GM21515 (cell line): ENCODE measurements around the gene WNT3.

Source experiments
- ATAC-seq: cut with Tn5 transposase; IDR thresholded peaks from one replicate; pipeline ENCODE4 v1.9.1; 2021; ENCODE audit not compliant: unreplicated experiment

The WNT3 gene

DNA sequence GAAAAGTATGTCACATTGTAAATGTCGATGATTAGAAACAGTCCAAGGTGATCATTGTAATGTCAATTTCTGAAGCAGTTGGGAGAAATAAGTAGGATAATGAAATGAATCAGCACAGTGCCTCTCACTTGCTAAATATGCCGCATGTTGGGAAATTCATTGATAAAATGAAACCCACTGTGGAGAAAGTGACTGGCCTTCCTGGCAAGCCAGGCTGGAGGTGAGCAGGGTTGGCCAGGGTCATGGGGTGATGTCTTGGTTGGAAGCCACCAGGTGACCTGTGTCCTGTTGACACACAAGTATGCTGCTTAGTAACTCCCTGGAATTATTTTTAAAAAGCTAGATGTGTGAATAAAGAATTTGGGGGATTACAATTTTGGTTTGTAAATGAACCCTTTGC lies 18.0 kb upstream of the WNT3 start:
- no peak for ATAC-seq

DNA sequence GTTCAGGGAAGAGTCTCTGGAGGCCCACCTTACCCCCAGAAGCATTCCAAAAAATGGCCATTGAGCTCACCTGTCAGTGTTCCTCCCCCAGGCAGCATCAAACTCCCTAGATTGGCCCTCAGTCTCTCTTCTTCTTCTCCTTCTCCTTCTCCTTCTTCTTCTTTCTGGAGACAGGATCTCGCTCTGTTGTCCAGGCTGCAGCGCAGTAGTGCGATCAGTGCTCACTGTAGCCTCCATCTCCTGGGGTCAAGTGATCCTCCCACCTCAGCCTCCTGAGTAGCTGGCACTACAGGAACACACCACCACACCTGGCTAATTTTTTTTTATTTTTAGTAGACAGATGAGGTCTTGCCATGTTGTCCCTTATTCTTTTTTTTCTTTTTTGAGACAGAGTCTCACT lies 16.4 kb upstream of the WNT3 start:
- ATAC-seq: no peak

DNA sequence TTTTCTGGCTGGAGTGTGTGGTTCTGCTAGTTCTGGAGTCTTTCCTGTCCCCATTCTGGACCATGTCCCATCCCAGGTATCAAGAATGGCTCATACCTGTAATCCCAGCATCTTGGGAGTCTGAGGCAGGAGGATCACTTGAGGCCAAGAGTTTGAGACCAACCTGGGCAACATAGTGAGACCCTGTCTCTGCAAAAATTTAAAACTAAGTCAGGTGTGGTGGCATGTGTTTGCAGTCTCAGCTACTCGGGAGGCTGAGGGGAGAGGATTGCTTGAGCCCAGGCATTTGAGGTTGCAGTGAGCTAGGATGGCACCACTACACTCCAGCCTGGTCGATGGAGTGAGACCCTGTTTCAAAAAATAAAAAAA lies 15.3 kb upstream of the WNT3 start:
- no peak for ATAC-seq

DNA sequence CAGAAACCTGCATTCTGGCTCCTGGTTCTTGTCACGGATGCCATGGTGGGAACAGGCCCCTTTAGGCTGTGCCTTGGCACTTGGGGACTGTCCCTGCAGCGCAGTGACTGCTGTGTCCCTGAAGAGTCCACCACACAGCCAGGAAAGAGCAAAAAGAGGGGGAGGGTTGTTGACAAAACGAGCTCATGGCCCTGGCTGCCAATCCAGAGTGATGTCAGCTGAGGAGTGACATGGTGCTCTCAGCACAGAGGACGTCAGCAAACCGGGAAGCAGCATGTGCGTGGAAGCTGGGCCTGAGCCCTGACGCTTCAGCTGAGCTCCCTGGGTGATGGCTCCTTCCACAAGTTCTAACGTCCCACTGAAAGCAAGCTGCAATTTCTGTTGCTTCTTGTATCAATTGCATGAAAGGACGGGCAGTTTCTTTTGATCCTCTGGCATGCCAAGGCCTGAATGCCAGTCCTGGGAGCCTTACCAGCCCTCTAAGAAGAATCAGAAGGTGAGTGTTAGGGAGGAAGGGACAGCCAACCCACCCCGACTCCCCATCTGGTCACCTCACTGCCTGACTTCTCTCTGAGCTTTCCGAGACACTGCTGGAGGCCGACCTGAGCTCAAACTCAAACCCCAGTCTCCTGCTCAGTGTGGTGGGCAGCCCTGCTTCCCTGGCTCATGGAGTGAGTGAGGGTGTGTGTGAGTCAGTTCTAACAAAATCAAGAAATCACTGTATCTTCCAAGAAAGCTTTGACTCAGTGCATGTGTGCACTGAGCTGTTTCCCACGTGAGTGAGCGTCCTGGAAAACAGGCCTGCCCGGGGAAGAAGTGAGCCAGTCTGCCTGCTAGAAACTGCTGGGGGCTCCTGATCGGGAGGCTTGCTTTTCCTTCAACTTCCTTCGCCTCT lies 14.7 kb upstream of the WNT3 start:
- no peak for ATAC-seq

DNA sequence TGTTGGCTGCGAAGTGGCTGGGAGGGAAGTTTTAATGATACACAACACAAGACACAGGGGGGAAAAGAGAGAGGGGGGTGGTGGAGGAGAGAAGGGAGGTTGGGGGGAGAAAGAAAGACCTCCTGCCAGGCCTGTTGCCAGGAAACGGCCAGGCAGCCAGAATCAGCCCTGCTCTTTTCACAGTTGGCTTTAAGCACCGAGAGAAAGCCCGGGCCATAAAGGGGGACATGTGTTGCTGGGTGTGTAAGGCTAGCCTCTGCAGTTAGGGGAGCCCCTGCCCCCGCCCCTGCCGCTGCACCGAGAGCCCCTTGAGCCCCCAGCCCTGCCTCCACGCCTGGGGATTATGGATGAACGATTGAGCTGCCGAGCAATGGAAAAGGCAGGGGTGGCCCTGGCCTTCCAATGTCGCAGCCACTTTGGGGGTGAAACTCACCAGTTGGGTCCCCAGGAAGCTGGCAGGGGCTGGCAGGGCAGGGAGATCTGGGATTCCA lies 13.9 kb upstream of the WNT3 start:
- ATAC-seq: no peak

DNA sequence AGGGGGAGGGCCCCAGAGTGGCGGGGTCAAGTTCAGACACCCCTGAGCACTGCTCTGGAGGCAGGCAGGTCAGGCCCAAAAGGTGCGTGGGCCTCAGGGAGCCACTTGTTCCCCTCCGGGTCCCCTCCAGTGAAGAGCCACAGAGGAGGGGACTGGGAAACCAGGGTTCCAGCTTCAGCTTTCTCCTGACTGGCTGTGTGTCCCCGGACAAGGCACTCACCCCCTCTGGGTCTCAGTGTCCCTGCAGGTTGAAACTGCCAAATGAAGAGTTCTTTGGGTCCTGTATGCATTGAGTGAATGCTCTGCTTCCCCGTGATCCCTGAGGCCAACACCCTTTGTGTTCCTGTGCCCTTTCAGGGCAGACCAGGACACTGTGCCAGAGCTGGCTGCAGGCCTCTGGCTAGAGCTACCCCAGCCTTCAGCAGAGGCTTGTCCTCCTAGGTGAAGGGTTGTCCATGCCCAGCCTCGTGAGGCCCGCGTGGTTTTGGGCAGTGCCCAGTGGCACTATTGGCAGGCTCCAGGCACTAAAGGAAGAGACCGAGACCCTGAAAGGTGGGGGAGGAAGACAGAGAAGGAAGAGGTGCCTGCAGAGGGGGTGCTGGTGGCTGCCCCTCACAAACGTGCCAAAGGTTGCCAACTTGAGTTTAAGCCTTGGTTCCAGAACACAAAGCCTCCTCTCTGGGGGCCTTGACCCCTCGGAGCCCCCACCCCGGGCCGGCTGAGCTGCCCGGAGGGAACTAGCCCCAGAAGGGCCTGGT lies 13.3 kb upstream of the WNT3 start:
- no peak for ATAC-seq

DNA sequence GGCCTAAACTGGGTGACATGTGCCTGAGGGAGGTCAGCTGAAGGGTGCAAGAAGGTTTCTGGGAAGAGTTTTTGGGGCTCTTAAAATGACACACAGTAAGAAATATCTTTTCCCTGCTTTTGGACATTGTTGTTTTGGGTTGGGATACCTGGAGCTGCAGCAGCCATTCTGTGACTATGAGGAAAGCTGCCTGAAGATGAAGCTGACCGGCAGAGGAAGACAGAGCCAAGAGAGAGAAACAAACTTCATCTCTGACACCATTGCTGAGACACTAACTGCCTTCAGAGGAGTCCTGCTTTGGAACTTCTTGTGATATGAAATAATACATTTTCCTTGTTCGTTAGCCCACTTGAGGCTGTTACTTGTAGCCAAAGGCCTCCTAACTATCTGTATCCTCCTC lies 8.8 kb upstream of the WNT3 start:
- no peak for ATAC-seq

DNA sequence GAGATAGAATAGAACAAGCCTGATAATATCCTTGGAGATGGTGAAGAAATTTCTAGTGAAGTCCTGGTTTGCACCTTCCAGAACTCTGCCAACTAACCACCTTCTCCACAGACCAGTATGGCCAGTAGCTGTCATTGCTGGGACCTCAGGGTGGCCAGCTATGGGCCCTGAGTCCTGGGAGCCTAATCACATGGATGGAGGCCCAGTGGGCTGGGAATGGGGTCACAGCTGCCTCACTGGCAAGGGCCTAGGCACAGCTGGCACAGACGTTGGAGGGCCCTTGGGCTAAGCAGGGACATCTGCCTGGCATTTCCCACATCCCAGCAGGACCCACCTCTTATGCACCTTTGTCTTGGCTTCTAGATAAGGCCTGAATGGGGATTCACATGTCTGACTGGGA lies 7.6 kb upstream of the WNT3 start:
- ATAC-seq: no peak

DNA sequence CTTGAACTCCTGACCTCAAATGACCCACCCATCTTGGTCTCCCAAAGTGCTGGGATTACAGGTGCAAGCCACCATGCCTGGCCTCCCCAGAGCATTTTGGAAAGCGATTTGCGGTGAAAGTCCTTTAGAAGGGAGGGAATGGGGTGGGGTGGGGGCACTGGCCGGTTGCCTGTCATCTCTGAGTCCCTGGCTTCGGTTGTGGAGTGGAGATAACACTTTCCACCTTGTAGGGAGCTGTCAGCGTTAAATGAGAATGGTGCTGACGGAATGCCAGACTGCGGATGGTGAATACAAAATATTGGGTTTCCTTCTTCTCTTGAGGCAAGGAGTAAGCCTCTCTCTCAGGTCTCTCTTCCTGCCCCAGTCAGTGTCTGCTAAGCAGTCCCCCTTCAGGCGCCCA lies 5.2 kb upstream of the WNT3 start:
- ATAC-seq: no peak

DNA sequence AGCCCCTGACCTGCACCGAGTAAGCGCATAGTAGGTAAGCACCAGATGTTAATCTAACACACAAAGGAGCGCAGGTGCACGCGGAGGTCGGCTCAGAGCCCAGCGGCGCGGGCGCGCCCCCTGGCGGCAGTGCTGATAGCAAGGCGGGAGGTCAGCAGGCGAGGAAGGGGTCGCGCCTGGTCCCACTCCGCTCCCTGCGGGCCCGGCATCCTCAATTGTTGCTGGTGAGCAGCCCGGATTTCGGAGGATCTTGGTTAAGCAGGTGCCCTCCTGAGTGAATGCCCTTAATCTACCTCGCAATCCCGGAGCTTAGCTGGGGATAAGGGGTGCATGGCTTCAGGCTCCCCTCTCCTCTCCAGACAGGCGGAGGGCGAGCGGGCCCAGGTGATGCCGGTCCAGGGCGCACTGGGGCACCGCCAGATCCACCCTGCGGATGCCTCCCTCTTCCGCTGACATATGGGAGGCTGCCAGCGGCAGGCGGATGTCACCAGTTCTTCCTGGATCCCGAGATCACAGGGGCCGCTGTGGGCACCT lies 4.0 kb upstream of the WNT3 start:
- no peak for ATAC-seq

DNA sequence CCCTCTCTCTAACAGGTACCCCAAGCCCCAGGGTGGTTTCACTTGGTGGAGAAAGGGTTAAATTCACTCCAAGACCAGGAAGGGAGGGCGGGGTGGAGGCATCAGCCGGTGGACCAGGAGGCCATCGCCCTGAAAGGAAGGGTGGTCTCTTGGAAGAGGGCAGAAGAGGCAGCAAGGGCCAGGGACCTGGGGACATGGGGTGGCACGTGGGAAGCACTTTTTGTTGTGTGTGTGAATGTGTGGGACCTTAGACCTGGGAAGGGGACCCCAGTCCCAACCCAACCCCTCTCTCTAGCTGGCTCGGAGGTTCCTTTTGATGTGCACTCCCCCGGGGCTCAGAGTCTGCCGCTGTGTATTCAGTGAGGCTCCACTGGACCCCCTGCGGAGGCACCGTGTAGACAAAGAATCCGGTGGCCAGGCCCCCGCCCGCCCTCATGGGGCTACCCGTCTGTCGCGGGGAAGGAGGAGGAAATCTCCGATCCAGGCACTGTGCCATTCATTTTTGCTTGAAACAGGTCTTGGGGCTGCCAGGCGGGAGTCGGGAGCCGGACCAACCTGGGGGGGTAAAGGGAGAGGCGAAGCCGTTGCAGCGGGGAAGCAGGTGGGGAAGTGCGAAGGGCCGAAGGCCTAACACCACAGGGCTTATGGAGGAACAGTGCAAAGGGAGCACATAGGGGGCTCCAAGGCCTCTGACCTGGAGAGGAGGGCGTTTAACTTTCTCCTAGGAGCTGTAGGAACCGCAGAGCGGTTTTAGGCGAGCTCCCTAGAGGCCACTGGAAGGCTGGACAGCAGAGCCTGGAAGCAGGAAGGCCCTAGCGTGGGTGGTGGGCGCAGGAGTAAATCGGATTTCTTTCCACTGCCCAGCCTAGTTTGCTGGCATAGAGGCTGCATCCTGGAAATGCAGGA lies 3.2 kb upstream of the WNT3 start:
- ATAC-seq: no peak

DNA sequence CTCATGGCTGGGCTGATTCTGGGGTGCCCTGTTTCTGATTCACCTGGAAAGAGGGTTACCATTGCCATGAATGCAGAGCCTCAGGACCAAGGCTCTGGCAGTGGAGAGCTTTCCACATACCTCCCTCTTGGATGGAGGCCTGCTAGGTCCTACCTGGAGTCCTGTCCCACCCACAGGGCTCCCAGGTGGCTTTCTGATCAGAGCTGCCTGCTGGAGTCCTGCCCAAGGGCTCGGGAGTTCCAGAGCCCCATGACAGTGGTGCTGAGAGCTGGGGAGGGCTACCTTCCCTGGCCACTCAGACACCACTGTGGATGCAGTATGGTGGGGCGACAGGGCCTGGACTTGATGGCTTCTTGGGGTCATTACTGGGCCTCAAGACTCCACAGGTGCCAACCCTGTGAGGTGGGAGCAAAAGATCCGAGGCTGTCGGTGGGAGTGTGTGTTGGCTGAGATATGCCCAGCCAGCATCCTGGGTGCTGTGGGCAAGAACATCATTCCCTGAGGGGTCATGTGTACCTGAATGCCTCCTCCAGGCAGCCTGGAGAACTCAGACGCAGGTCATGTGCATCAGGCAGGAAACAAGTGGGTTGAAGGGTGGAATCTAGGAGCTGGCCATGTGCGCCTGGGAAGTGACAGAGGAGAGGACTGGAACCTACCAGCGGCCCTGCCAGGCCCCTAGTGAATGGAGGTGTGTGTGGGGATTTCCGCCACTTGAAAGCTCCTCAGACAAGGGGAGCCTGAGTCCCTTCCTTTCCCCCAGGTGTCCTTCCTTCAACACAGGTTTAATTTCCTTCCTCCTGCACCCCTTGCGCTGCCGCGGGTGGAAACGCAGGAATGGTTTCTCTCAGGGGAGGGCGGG lies 2.3 kb upstream of the WNT3 start:
- ATAC-seq: no peak

DNA sequence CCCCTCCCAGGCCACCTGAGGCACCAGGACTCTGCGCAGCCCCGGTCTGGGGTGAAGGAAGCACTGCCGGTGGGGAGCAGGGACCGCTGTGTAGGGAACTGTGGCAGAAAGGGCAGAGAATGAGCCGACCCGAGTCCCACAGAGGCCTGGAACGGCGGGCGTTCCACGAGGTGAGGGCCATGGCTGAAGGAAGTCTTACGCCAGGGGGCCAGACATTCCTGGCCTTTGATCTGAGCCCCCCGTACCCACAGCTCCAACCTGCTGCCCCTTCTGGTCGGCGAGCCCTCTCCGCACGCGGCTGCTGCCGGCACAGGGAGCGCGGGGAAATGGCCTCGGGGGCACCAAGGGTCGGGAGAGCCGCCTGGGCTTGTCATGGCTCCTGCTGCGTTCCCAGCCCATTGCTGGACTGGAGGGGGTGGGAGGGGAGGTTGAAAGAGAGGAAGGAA lies 1.4 kb upstream of the WNT3 start:
- no peak for ATAC-seq

DNA sequence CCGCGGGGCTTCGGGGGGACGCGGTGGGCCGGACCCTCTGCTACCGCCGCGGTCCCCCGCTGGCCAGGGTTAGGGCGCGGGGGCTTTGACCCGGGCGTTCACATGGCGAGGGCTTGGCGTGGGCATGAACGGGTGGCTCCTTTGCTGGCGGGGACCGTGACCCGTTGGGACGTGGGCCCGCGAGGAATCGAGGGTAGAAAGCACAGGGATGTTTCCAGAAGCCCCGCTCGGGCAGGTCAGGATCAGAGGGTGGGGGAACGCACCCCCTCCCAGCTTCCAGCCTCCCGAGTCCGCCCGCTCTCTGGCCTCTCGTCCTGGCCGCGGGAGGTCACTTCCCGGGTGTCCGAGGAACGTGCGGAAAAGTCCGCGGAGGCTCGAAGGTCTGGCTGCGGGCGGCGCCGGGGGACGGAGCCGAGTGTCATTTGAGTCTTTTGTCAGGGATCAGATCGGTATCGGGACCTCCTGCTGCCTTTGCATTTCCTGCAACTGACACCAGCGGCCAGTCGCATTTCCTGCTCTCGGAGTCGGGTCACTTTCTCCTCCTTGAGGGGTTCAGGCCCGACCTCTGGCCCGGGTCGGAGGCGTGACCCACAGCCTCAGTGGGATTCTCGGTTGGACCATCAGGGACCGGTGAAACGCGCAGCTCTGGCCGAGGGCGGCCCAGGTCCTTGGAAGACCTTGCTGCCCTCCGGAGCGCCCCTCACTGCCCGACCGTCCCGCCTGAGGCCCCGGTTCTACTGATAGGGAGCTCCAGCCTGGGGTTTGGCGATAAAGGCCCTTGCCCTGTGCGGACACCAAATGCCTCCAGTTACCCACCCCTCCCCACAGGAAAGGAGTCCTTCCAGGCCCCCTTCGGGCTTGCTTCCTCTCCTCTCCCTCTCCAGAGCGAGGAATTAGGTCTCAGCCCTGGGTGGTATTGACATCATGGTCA lies 702 bp upstream of the WNT3 start:
- ATAC-seq: no peak

DNA sequence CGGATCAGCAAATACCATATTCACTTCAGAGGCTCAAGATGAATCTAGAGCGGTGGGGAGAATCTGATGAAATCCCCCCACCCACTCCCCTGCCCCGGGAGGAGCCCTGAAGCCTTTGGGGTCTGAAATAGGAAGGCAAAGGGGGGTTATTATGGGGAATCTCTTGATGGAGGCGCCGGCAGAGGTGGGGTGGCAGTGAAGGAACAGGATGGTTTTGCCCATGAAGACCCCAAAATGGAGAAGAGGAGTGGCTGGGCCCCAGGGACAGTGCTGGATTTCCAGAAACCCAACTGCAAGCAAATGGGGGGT lies 637 bp downstream of the WNT3 start:
- no peak for ATAC-seq

DNA sequence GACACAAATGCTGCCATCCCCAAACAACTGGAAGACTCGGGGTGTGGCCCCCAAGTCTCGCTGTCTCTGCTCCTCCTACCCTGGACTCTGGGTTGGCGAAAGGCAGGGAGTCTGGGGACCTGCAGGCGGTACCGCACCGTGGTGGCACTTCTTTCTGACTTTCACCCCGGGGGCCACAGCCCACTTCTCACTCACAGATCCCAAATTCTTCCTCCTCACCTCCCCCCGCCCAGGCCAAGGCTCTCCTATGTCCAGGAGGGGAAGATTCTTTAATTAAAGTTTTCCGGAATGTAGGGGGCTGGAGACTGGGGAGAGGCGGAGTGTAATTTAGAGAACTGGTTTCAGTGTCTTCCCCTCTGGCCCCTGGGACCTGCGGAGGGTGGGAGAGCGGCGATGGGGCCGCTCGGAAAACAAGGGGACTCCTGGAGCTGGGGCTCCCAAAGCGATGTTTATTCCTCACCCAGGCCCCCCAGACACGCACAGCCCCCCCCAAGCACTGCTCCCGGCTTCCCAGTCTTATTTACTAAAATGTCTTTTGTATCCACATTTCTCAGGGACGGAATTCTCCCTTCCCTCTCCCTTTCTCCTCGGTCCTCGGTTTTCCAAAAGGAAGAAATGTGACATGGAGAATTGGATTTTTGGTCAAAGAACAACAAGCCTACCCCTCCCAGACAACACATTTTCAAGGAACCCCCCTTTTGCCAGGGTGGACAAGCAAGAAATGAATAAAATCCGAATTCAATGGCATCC lies 1.2 kb downstream of the WNT3 start:
- ATAC-seq: no peak

DNA sequence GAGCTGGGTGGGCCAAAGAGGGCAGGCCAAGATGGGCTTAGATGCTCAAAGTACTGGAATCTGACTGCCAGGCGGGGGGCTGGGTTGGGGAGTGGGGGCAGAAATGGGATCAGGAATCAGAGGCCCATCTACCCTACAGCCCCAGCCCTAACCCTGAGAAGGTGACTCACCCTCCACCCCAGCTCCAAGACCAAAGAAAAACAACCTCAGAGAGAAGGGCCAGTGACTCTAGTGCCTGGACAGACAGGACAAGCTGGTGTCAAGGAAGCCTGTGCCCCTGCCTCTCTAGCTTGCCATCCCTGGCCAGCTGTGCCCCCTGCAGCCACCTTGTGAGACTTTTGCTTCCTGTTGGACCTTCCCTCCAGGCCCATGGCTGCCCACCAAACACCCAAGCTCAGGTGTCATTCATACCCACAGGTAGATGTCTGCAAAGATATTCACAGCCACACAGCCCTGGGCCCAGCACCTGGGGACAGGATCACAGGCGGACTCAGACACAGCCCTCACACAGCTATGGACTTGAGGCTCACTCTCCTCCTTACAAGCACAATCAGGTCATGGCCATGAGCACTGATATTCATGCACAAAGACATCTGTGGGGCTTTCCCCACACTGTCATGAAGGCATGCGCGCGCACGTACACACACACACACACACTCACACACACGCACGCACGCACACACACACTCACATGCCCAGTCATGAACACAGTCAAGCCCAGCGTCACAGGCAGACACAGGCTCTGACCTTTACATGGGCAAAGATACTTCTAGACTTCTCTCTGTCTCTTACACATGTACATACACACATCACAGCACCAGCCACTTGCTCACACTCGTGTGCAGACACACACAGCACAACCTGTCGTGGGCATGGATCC lies 2.8 kb downstream of the WNT3 start:
- ATAC-seq: no peak
